Measurements from ENCODE around the gene PARP14.

Gene PARP14

DNA sequence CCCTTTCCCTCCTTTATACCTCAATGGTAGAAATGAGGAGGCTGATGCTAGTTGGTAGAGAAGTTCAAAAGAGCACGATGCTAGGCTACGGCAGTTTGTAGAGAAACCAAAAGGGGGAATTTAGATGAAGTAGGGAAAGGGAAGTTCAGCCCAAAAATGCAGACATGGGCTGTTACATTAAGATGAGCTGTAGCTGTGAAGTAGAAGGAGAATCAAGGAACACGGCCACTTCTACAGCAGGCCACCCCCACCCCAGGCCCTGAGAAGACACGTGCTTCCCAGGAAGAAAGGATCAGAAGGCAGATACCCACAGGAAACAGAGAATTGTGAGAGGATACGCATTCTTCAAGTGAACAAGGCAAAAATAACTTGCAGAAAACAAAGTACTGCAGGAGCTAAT lies 2.1 kb upstream of the PARP14 start:
- no peaks in the 10 kb centered on the region for H4K20me1 ChIP-seq (ENCODE audit: insufficient read depth, low read length)
- ATAC-seq (ENCODE audit: insufficient read depth, low read depth) = no peak
- peaks cover 45% of the 10 kb centered on the region for H3K4me1 ChIP-seq (ENCODE audit: insufficient read depth, low read length)
- no peaks in the 10 kb centered on the region for H3K27me3 ChIP-seq (ENCODE audit: insufficient read depth, low read length, poor library complexity)
- H3K27ac ChIP-seq (ENCODE audit: low read length) = peak overlapping the region; percentile 41
- no peak for DNase-seq
- H3K9ac ChIP-seq (ENCODE audit: low read depth, low read length) = peak overlapping the region; percentile 91
- H3K4me2 ChIP-seq (ENCODE audit: insufficient read depth, low read length) = peak overlapping the region; percentile 92
- TF ChIP-seq, protein P1, sequence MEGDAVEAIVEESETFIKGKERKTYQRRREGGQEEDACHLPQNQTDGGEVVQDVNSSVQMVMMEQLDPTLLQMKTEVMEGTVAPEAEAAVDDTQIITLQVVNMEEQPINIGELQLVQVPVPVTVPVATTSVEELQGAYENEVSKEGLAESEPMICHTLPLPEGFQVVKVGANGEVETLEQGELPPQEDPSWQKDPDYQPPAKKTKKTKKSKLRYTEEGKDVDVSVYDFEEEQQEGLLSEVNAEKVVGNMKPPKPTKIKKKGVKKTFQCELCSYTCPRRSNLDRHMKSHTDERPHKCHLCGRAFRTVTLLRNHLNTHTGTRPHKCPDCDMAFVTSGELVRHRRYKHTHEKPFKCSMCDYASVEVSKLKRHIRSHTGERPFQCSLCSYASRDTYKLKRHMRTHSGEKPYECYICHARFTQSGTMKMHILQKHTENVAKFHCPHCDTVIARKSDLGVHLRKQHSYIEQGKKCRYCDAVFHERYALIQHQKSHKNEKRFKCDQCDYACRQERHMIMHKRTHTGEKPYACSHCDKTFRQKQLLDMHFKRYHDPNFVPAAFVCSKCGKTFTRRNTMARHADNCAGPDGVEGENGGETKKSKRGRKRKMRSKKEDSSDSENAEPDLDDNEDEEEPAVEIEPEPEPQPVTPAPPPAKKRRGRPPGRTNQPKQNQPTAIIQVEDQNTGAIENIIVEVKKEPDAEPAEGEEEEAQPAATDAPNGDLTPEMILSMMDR (IDR thresholded peaks at IDR 0.05; ENCODE audit: borderline replicate concordance, extremely low read depth, low read length, poor library complexity, severe bottlenecking) = no peak
- TF ChIP-seq EZH2 (IDR thresholded peaks at IDR 0.05; ENCODE audit: borderline replicate concordance, low read depth, low read length, severe bottlenecking) = no peak
- peaks cover 4% of the 10 kb centered on the region for H3K36me3 ChIP-seq (ENCODE audit: insufficient read depth, low read length)
- H3K79me2 ChIP-seq (ENCODE audit: insufficient read depth, low read length) = peaks cover 31% of the 10 kb centered on the region
- H3K9me3 ChIP-seq (ENCODE audit: insufficient read depth, low read length, severe bottlenecking) = no peaks in the 10 kb centered on the region
- H3K4me3 ChIP-seq (ENCODE audit: low read depth in 1 of 2, low read length in 2 of 2) = no peak overlapping the region
- peak overlapping the region; percentile 81 for H2AFZ ChIP-seq (ENCODE audit: low read depth, low read length)

DNA sequence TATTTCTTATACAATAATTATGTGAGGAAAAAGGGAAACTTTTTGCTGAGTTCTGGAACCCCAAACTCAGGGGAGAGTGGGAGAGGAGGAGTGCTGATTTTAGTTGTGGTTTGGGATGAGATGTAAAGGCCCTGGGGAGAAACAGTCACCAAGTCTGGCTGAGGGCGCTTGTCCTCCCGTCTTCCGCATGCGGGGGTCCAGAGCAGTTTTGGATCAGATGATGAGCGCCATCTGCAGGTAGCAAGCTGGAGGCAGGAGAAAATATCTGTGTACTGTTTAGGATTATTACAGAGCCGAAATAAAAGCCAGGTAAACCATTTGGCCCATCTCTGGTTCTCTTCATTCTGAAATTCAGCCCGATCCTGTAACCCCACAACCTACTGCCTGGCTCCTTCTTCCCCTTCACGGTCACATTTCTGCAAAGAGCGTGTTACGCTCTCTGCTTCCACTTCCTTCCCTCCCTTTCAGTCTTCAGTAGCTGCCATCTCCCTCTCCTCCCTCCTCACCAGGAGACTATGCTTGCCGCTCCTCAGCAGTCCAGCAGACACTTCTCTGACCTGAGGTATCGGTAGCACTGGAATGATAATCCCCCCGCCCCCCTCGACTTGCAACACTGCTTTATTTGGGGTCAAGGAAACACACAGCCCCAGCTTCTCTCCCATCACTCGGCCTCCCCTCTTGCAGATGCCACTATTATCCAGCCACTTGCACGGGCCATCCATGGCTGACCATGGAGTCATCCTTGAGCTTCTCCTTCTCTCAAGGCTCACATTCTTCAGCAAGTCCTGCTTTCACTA lies 1.4 kb upstream of the PARP14 start:
- Histone ChIP-seq H3K4me1 (ENCODE audit: insufficient read depth, low read length) (peaks cover 53% of the 10 kb centered on the region), H3K9me3 (ENCODE audit: insufficient read depth, low read length, severe bottlenecking) (no peaks in the 10 kb centered on the region), H3K4me2 (ENCODE audit: insufficient read depth, low read length) (peak overlapping the region; percentile 92), H3K27ac (ENCODE audit: low read length) (peak overlapping the region; percentile 90), H3K4me3 (ENCODE audit: low read depth in 1 of 2, low read length in 2 of 2) (peak overlapping the region in 1 of 2 experiments; percentile 86; a peak in 2 of 4 replicates), H3K79me2 (ENCODE audit: insufficient read depth, low read length) (peaks cover 39% of the 10 kb centered on the region), H2AFZ (ENCODE audit: low read depth, low read length) (peak overlapping the region; percentile 93), H3K9ac (ENCODE audit: low read depth, low read length) (peak overlapping the region; percentile 91), H4K20me1 (ENCODE audit: insufficient read depth, low read length) (peaks cover 5% of the 10 kb centered on the region; the same call in 1 of the 2 replicates), H3K36me3 (ENCODE audit: insufficient read depth, low read length) (peaks cover 12% of the 10 kb centered on the region), H3K27me3 (ENCODE audit: insufficient read depth, low read length, poor library complexity) (no peaks in the 10 kb centered on the region)
- peak; percentile 91 for DNase-seq
- peak; percentile 77 for ATAC-seq (ENCODE audit: insufficient read depth, low read depth)
- TF ChIP-seq, protein P1 (IDR thresholded peaks at IDR 0.05; ENCODE audit: borderline replicate concordance, extremely low read depth, low read length, poor library complexity, severe bottlenecking) = peak; percentile 96
- no peak for TF ChIP-seq EZH2 (IDR thresholded peaks at IDR 0.05; ENCODE audit: borderline replicate concordance, low read depth, low read length, severe bottlenecking)

GRCh38 chr3:122679882-122680474 lies 661 bp upstream of the PARP14 start:
- peak overlapping the region; percentile 90 for H3K27ac ChIP-seq (ENCODE audit: low read length)

More at GRCh38 chr3:122679882-122680474, 661 bp upstream of the PARP14 start:
- DNase-seq (peak; percentile 34), ATAC-seq (ENCODE audit: insufficient read depth, low read depth) (peak; percentile 7; the same call in 1 of the 3 replicates)
- Histone ChIP-seq H3K9ac (ENCODE audit: low read depth, low read length) (peak overlapping the region; percentile 91), H2AFZ (ENCODE audit: low read depth, low read length) (peak overlapping the region; percentile 93), H3K36me3 (ENCODE audit: insufficient read depth, low read length) (peaks cover 12% of the 10 kb centered on the region), H3K4me1 (ENCODE audit: insufficient read depth, low read length) (peaks cover 53% of the 10 kb centered on the region), H3K79me2 (ENCODE audit: insufficient read depth, low read length) (peaks cover 44% of the 10 kb centered on the region), H3K4me2 (ENCODE audit: insufficient read depth, low read length) (peak overlapping the region; percentile 92), H4K20me1 (ENCODE audit: insufficient read depth, low read length) (peaks cover 5% of the 10 kb centered on the region; the same call in 1 of the 2 replicates), H3K4me3 (ENCODE audit: low read depth in 1 of 2, low read length in 2 of 2) (peak overlapping the region; percentile 86 to 90; a peak in 3 of 4 replicates), H3K9me3 (ENCODE audit: insufficient read depth, low read length, severe bottlenecking) (no peaks in the 10 kb centered on the region), H3K27me3 (ENCODE audit: insufficient read depth, low read length, poor library complexity) (no peaks in the 10 kb centered on the region)
- no peak for TF ChIP-seq EZH2 (IDR thresholded peaks at IDR 0.05; ENCODE audit: borderline replicate concordance, low read depth, low read length, severe bottlenecking)
- TF ChIP-seq, protein P1 (IDR thresholded peaks at IDR 0.05; ENCODE audit: borderline replicate concordance, extremely low read depth, low read length, poor library complexity, severe bottlenecking) = no peak

Measured in DND-41 (cell line).